Stimulated activated CD4-positive, alpha-beta T cell treated with anti-CD3 and anti-CD28 coated beads, Interleukin-4, amount 100 ng/mL, for 48 hours (primary cell): ENCODE results near the gene LCN12.

ENCODE experiments used
- DNase-seq, 2 donors: peaks; one replicate each; pipeline ENCODE4 v3.0.0-alpha.2; 2020; ENCODE audit warnings: low read depth in 2 of 2

Gene LCN12

GRCh38 chr9:136926749-136927148 is 25.3 kb upstream of the LCN12 start:
- DNase-seq = no peak

GRCh38 chr9:136927343-136928271 is 24.5 kb upstream of the LCN12 start:
- DNase-seq = no peak

GRCh38 chr9:136928591-136928990 is 23.5 kb upstream of the LCN12 start:
- DNase-seq = no peak

GRCh38 chr9:136930014-136930413 is 22.1 kb upstream of the LCN12 start:
- DNase-seq = no peak

GRCh38 chr9:136931611-136932130 is 20.4 kb upstream of the LCN12 start:
- no peak for DNase-seq

GRCh38 chr9:136934277-136934676 is 17.8 kb upstream of the LCN12 start:
- DNase-seq = no peak

- DNase-seq = no peak
These were observed 16.4 kb upstream of the LCN12 start for GRCh38 chr9:136935651-136936050.

GRCh38 chr9:136936645-136937170 is 15.4 kb upstream of the LCN12 start:
- no peak for DNase-seq

- DNase-seq = no peak
These were observed 14.7 kb upstream of the LCN12 start for GRCh38 chr9:136937186-136938001.

- DNase-seq = no peak
These were observed 12.6 kb upstream of the LCN12 start for GRCh38 chr9:136939431-136939995.

- DNase-seq = no peak
These were observed 12.0 kb upstream of the LCN12 start for GRCh38 chr9:136939996-136940525.

GRCh38 chr9:136940526-136941230 is 11.4 kb upstream of the LCN12 start:
- DNase-seq = no peak

GRCh38 chr9:136941231-136942111 is 10.6 kb upstream of the LCN12 start:
- DNase-seq = no peak

- no peak for DNase-seq
These were observed 9.8 kb upstream of the LCN12 start for GRCh38 chr9:136942112-136942880.

- DNase-seq = no peak
These were observed 9.2 kb upstream of the LCN12 start for GRCh38 chr9:136942881-136943230.

GRCh38 chr9:136943291-136944211 is 8.5 kb upstream of the LCN12 start:
- DNase-seq = peak; percentile 34 to 37

GRCh38 chr9:136944212-136944518 is 7.9 kb upstream of the LCN12 start:
- peak; percentile 13 to 16 for DNase-seq
